ENCODE measurements around the gene TMBIM4.
"Not testable (repeated sequence)": the region's sequence is repeated elsewhere in the genome, so short reads cannot be mapped to it uniquely, and the experiment has no call there.

TMBIM4 gene, protein sequence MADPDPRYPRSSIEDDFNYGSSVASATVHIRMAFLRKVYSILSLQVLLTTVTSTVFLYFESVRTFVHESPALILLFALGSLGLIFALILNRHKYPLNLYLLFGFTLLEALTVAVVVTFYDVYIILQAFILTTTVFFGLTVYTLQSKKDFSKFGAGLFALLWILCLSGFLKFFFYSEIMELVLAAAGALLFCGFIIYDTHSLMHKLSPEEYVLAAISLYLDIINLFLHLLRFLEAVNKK

DNA sequence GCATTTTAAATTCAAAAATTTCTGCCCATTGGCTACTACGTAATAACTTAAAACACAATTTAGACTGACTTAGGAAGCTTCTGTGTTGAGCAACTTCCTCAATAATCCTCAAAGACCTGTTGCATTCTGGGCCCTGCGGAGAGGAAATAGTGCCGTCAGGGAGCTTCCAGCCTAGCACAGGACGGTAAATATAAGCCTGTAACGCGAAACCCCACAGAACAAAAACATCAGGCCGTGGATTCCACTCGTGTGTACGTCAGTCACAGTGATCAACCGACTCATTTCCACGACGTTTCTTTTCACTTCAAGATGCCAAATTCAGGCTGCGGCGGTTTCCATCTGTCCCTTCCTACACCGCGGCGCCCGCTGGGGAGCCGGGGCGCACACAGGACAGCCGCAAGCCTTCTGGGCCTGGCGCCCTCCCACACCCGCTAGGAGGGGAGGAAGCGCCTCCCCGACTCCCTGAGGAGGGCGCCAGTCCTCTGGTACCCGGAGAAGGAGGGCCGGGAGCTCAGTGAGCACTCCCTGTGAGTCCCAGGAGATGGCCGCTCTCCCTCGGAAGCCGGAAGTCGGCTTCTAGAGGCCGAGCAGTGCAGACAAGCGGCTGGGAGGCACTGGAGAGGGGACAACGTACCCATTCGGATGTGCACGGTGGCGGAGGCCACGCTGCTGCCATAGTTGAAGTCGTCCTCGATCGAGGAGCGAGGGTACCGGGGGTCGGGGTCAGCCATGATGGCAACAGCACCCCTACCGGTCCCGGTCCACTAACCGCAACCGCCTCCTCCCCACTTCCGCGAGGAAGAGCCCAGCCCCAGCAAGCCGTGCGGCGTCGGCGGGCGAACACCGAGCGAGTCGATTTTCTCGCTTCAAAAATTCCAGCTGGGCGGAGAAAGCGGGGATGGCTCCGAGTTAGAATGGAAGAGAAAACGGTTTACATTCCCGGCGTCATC is at the start of gene TMBIM4:
Gene TMBIM4, minus strand, starts transcription at position 776 of the 950 bp plus-strand sequence. Its CDS starts 45 bp downstream, at position 731.
- Mint-ChIP-seq H3K9me3 (peaks cover 15% of the 10 kb centered on the region), H3K4me1 (ENCODE audit: low read depth) (peaks cover 52% of the 10 kb centered on the region), H3K4me3 (peak within 1 kb of the TSS; percentile 95), H3K27ac (peak within 1 kb of the TSS; percentile 99), H3K27me3 (no peaks in the 10 kb centered on the region), H3K36me3 (ENCODE audit: low read depth) (peaks cover 54% of the 10 kb centered on the region)
- DNase-seq = peak; percentile 91

DNA sequence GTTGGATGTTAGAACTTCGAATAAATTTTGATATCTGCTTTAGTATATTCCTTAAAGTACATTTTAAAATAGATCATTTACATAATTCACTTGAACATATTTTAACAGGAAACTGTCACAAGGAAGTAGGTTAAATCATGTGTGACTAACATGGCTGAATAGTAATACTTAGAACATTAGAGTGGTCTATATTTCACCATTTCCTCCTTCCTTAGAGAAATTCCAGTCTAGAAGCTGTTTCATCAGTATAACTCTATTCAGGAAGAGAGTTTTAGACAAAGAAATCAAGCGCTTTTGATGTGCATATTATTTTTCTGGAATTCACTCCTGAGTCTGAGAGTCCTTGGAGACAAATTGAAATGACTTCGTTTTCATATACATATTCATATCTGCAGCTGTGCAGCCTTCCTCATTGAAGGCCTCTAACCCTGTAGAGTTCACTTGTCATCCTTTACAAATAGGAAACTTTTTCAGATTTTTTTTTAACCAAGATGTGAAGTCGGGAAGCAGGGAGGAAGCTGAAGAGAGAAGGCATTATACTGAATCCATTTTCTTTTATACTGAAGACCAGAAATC is 47.6 kb upstream of the TMBIM4 start:
- Mint-ChIP-seq H3K36me3 (ENCODE audit: low read depth) (peaks cover 2% of the 10 kb centered on the region), H3K4me3 (no peak overlapping the region), H3K4me1 (ENCODE audit: low read depth) (peaks cover 3% of the 10 kb centered on the region), H3K27me3 (peaks cover 22% of the 10 kb centered on the region), H3K9me3 (peaks cover 9% of the 10 kb centered on the region), H3K27ac (no peak overlapping the region)
- DNase-seq = no peak

DNA sequence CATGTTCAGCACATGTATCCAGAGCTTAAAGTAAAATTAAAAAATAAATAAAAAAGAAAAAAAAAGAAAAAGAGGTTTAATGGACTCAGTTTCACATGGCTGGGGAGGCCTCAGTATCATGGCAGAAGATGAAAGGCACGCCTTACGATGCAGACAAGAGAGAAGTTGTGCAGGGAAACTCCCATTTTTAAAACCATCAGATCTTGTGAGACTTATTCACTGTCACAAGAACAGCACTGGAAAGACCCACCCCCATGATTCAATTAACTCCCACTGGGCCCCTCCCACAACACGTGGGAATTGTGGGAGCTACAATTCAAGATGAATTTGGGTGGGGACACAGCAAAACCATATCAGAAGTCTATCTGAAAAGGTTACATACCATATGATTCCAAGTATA is 43.2 kb upstream of the TMBIM4 start:
- not testable (repeated sequence) for H3K36me3 Mint-ChIP-seq (ENCODE audit: low read depth); H3K4me3 Mint-ChIP-seq; H3K9me3 Mint-ChIP-seq; H3K4me1 Mint-ChIP-seq (ENCODE audit: low read depth); DNase-seq; H3K27ac Mint-ChIP-seq
- peaks cover 42% of the 10 kb centered on the region for H3K27me3 Mint-ChIP-seq

DNA sequence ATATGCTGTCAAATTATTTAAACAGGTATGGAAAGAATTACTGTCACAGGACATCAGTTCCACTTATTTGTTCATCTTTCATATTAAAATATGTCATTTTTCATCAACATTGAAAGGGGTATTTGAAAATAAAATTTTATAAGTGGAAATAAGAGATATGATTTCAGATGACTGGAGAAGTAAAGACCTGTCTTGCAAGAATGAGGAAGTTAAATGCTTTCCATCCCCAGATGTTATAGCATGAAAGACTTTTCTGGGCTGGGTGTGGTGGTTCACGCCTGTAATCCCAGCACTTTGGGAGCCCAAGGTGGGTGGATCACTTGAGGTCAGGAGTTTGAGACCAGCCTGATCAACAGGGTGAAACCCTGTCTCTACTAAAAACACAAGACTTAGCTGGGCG is 41.8 kb upstream of the TMBIM4 start:
- not testable (repeated sequence) for H3K4me3 Mint-ChIP-seq; H3K27ac Mint-ChIP-seq; H3K36me3 Mint-ChIP-seq (ENCODE audit: low read depth); H3K4me1 Mint-ChIP-seq (ENCODE audit: low read depth); H3K9me3 Mint-ChIP-seq; DNase-seq
- peaks cover 49% of the 10 kb centered on the region for H3K27me3 Mint-ChIP-seq

DNA sequence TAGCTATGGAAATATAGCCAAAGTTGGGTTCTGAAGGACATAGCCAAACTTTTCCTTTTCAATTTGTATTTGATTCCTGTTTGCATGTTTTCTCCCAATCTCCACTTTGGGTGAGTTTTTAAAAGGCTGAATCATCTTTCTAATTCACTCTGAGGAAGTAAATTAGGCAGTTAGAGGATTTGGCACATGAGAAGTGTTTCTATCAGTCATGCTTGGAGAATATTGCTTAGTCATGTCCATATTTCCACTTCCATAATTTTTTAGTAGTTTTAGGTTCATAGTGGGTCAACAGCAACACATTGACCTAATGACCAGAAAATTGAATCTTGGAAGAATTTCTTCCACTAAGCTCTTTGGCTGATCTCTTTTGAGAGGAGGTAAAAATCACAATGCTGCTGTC is 41.0 kb upstream of the TMBIM4 start:
- H3K4me3 Mint-ChIP-seq = no peak overlapping the region
- no peaks in the 10 kb centered on the region for H3K36me3 Mint-ChIP-seq (ENCODE audit: low read depth)
- H3K27me3 Mint-ChIP-seq = peaks cover 46% of the 10 kb centered on the region
- H3K27ac Mint-ChIP-seq = no peak overlapping the region
- peaks cover 4% of the 10 kb centered on the region for H3K9me3 Mint-ChIP-seq
- peaks cover 4% of the 10 kb centered on the region for H3K4me1 Mint-ChIP-seq (ENCODE audit: low read depth)
- DNase-seq = no peak

DNA sequence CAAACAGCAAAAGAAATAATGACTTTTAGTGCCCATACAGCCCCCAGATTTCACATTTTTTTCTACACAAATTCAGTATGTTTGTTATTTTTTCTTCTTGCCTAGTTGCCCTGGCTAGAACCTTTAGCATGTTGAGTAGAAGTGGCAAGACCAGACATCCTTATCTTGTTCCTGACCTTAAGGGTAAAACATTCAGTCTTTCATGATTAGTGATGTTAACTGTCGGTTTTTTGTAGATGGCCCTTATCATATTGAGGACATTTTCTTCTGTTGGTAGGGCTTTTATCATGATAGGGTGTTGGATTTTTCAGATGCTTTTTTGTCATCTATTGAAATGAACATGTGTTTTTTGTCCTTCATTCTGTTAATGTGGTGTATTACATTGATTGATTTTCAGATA is 36.3 kb upstream of the TMBIM4 start:
- Mint-ChIP-seq H3K9me3 (peaks cover 4% of the 10 kb centered on the region), H3K27me3 (peaks cover 26% of the 10 kb centered on the region), H3K36me3 (ENCODE audit: low read depth) (no peaks in the 10 kb centered on the region), H3K27ac (no peak overlapping the region), H3K4me3 (no peak overlapping the region), H3K4me1 (ENCODE audit: low read depth) (peaks cover 18% of the 10 kb centered on the region)
- DNase-seq = no peak

DNA sequence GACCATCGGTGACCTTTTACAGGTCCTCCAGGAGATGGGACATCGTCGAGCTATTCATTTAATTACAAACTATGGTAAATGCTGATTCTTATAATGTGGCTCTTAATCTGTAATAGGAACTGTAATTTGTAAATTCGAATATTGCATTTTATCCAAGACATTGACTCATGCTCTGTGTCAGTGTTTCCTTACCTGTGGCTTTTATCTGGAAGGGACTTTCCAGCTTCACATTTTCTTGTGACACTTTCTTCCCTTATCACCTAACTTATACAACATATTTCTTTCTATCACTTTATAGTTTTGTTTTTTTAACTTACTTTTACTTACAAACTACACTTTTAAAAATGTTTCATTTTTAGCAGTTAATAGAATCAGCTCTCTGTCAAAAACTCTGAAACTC is 34.0 kb upstream of the TMBIM4 start:
- Mint-ChIP-seq H3K27ac (peak overlapping the region; percentile 48), H3K4me1 (ENCODE audit: low read depth) (peaks cover 22% of the 10 kb centered on the region), H3K36me3 (ENCODE audit: low read depth) (no peaks in the 10 kb centered on the region), H3K9me3 (peaks cover 12% of the 10 kb centered on the region), H3K27me3 (peaks cover 37% of the 10 kb centered on the region), H3K4me3 (no peak overlapping the region)
- DNase-seq = no peak

DNA sequence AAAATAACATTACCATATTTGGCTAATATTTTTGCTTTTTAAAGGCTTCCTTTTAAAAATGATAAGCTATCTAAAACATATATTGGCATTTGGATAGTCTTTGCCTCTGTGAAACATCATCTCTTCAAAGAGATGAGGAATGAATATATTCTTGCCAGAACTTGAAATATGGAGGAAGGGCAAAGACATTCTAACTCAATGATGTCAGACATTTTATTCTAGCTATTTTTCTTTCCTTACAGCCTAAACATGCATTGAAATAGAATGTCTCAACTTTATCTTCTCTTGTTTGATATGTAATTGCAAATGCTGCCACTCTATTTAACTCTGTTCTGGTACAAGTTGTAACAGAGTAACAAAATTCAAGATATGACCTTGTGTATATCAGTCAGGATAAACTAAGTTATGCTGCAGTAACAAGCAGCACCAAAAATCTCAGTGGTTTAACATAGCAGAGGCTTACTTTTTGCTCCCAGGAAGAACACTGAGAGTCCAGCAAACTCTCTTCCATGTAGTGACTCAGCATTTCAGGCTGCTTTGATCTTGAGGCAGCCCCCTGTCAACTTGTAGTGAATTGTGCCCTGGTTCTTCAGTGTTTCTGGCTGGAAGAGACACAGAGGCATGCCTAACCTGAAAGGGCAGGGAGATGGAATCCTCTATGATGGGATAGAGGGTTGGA is 30.2 kb upstream of the TMBIM4 start:
- peaks cover 7% of the 10 kb centered on the region for H3K9me3 Mint-ChIP-seq
- DNase-seq = no peak
- no peaks in the 10 kb centered on the region for H3K36me3 Mint-ChIP-seq (ENCODE audit: low read depth)
- H3K27ac Mint-ChIP-seq = no peak overlapping the region
- H3K4me1 Mint-ChIP-seq (ENCODE audit: low read depth) = peaks cover 31% of the 10 kb centered on the region
- H3K4me3 Mint-ChIP-seq = no peak overlapping the region
- H3K27me3 Mint-ChIP-seq = peaks cover 43% of the 10 kb centered on the region

DNA sequence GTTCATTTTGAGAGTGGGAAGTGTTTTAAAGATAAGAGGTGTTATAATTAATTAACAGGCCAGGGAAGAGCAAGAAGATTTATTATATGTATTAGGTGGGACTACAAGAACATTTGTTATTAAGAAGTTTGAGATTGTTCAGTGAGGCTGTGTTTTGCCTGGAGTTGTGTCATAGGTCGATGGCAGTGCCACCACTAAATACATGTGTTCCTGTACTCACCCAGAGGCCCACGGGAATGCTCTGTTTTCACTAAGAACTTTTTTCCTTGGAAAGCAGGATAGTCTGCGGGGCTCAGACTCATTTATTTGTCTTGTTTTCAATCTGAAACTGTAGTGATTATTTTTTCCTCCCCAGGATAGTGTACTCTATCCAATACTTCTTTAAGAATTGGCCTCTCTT is 29.3 kb upstream of the TMBIM4 start:
- H3K36me3 Mint-ChIP-seq (ENCODE audit: low read depth) = no peaks in the 10 kb centered on the region
- DNase-seq = no peak
- peaks cover 50% of the 10 kb centered on the region for H3K27me3 Mint-ChIP-seq
- H3K4me1 Mint-ChIP-seq (ENCODE audit: low read depth) = peaks cover 23% of the 10 kb centered on the region
- no peak overlapping the region for H3K27ac Mint-ChIP-seq
- H3K4me3 Mint-ChIP-seq = no peak overlapping the region
- H3K9me3 Mint-ChIP-seq = peaks cover 7% of the 10 kb centered on the region

DNA sequence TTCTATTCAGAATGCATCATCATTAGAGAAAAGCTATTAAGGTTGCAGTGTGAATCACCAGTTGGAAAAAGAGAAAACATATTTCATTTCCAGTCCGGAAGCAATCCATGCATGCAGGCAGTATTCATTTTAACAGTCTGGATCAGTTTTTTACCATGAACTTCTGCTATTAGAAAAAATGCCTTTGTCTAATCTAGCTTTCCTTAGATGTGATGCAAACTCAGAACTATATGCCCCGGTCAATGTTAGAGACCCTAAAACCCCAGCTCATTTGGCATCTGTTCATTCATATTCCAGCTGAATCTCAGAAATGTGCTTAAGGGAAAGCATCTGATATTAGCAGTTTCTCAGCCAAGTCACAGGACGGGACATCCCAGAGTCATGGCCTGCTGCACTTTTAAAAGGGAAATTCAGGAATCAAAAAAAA is 27.7 kb upstream of the TMBIM4 start:
- H3K27me3 Mint-ChIP-seq = peaks cover 60% of the 10 kb centered on the region
- no peaks in the 10 kb centered on the region for H3K36me3 Mint-ChIP-seq (ENCODE audit: low read depth)
- H3K27ac Mint-ChIP-seq = no peak overlapping the region
- DNase-seq = no peak
- H3K4me3 Mint-ChIP-seq = no peak overlapping the region
- H3K9me3 Mint-ChIP-seq = peaks cover 7% of the 10 kb centered on the region
- peaks cover 13% of the 10 kb centered on the region for H3K4me1 Mint-ChIP-seq (ENCODE audit: low read depth)

DNA sequence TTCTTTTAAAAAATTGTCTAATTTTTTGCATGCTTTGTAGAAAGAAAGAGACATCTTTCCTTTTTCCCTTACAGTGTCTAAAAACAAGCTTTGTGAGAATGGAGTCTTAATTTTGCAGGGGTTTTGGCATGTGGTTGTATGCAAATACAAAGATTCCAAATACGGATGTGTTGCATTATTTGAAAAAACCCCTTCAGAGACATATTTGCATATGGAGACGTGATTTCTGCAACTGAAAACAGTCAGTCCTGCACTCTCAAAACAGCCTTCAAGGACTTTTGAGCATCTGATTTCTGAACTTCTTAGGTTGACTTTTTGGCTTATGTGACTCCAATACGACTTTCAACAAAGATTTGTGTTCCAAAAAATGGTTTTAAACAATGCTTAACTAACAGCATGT is 27.0 kb upstream of the TMBIM4 start:
- no peak for DNase-seq
- no peak overlapping the region for H3K27ac Mint-ChIP-seq
- H3K4me1 Mint-ChIP-seq (ENCODE audit: low read depth) = peaks cover 13% of the 10 kb centered on the region
- peaks cover 57% of the 10 kb centered on the region for H3K27me3 Mint-ChIP-seq
- H3K4me3 Mint-ChIP-seq = no peak overlapping the region
- no peaks in the 10 kb centered on the region for H3K36me3 Mint-ChIP-seq (ENCODE audit: low read depth)
- peaks cover 7% of the 10 kb centered on the region for H3K9me3 Mint-ChIP-seq

DNA sequence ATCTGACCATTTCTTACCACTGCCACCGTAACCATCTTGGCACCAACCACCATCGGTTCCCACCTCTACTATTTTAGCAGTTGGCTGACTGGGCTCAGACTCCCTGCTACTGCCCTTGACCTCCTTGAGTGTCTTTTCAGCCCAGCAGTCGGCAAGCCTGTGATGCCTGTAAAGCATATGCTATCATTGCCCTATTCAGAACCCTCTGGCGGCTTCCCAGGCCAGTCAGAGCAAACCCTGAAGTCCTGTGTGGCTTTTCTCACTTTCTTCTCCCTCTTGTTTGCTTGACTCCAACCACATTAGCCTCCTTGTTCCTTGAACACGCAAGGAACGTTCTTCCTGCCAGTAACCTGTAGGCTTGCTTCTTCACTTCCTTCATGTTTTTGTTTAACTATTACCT is 25.4 kb upstream of the TMBIM4 start:
- Mint-ChIP-seq H3K9me3 (peaks cover 5% of the 10 kb centered on the region), H3K27me3 (peaks cover 63% of the 10 kb centered on the region), H3K27ac (no peak overlapping the region), H3K4me3 (no peak overlapping the region), H3K36me3 (ENCODE audit: low read depth) (no peaks in the 10 kb centered on the region), H3K4me1 (ENCODE audit: low read depth) (peaks cover 10% of the 10 kb centered on the region)
- DNase-seq = no peak

DNA sequence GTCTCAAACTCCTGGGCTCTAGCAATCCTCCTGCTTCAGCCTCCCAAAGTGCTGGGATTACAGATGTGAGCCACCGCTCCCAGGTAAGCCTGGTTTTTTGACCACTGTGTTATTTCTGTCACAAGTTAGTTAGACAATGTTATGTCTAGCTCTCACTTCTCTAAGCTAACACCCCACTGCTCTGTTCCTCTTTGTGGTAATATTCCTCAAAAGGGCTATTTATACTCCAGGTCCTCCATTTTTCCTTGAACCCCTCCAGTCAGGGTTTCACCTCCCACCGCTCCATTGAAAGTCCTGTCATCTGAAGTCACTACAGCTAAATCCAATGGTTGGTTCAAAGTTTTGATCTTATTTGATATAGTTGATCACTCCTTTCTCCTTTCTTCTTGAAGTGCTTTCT is 24.3 kb upstream of the TMBIM4 start:
- H3K36me3 Mint-ChIP-seq (ENCODE audit: low read depth) = no peaks in the 10 kb centered on the region

DNA sequence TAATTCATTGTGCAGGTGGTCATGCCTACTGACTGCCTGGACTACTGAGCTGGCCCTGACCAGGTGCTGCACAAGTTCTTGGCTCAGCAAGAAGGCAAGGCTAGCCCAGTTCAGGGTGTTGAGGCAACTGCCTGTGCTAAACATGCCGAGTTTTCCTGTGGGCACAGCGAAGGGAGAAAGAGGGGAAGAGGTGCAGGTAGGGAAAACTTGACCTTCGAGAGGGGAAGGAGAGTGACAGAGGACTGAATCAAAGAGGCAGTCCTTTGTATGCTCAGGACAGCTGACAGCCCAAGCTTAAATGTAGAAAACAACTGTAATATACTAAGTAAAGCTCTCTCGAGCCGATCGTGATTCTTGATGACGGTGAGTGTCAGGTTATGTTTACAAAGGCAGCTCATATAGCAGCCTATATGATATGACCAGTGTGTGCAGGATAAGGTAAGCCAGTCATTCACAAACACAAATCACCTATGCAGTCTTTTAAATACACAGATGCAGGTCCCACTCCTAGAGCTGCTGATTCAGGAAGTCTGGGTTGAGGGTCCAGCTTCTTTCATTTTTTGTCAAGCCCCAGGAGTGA is 21.8 kb upstream of the TMBIM4 start:
- Mint-ChIP-seq H3K27me3 (peaks cover 71% of the 10 kb centered on the region), H3K36me3 (ENCODE audit: low read depth) (no peaks in the 10 kb centered on the region), H3K4me3 (no peak overlapping the region), H3K4me1 (ENCODE audit: low read depth) (peaks cover 9% of the 10 kb centered on the region), H3K9me3 (no peaks in the 10 kb centered on the region), H3K27ac (no peak overlapping the region)
- DNase-seq = no peak

More for the DNA sequence above, 24.3 kb upstream of the TMBIM4 start:
- no peak overlapping the region for H3K27ac Mint-ChIP-seq
- H3K4me3 Mint-ChIP-seq = no peak overlapping the region
- H3K4me1 Mint-ChIP-seq (ENCODE audit: low read depth) = peaks cover 10% of the 10 kb centered on the region
- H3K9me3 Mint-ChIP-seq = no peaks in the 10 kb centered on the region
- no peak for DNase-seq
- peaks cover 63% of the 10 kb centered on the region for H3K27me3 Mint-ChIP-seq
